WTC11 (cell line): ENCODE data around the gene TBC1D21. TPM values are rescaled to one million over a fixed set of nuclear protein-coding genes. Genes with fewer than 3 reads are reported as not detected.

Experiments
- ATAC-seq: fragments of 200-7000 bp; cut with Tn5 transposase; 2 replicates; pipeline ENCODE4 v1.10.0; 2021; ENCODE audit warnings: mild to moderate bottlenecking, moderate library complexity
- CTCF ChIA-PET: fragments of 300-600 bp; sonication (Branson Sonifier 250); formaldehyde crosslinking; loops from one replicate; lab custom pipeline; 2021; ENCODE audit warnings: antibody characterized with exemption; lab: Charles Lee
- POLR2A ChIA-PET: fragments of 350-600 bp; sonication (Branson Sonifier 250); formaldehyde crosslinking; loops from one replicate; lab custom pipeline; 2021; ENCODE audit warnings: antibody characterized with exemption; lab: Charles Lee
- DNase-seq: peaks from one replicate; pipeline ENCODE4 v3.0.0; 2021; ENCODE audit warnings: low spot score
- H3K27ac Mint-ChIP-seq: 2 replicates; pipeline ENCODE4 v1.8.0; 2021; ENCODE audit warnings: mixed read lengths
- H3K27me3 Mint-ChIP-seq: 2 replicates; pipeline ENCODE4 v1.8.0; 2021; ENCODE audit warnings: low read depth, mild to moderate bottlenecking, moderate library complexity, mixed read lengths
- H3K36me3 Mint-ChIP-seq: 2 replicates; pipeline ENCODE4 v1.8.0; 2021; ENCODE audit warnings: mixed read lengths
- H3K4me1 Mint-ChIP-seq: 2 replicates; pipeline ENCODE4 v1.8.0; 2022; ENCODE audit warnings: mixed read lengths
- H3K4me3 Mint-ChIP-seq: 2 replicates; pipeline ENCODE4 v1.8.0; 2021; ENCODE audit warnings: mild to moderate bottlenecking, moderate library complexity, mixed read lengths
- H3K9me3 Mint-ChIP-seq: 2 replicates; pipeline ENCODE4 v1.8.0; 2021; ENCODE audit warnings: mixed read lengths
- ESRRA ChIP-seq: sonication (generic); formaldehyde crosslinking; IDR thresholded peaks from 2 replicates; pipeline ENCODE4 v1.8.1; 2022; ENCODE audit warnings: mild to moderate bottlenecking, missing genetic modification reagents, borderline replicate concordance
- FOXP1 ChIP-seq: sonication (generic); formaldehyde crosslinking; IDR thresholded peaks from 2 replicates; pipeline ENCODE4 v1.8.0; 2022; ENCODE audit warnings: missing genetic modification reagents, mild to moderate bottlenecking, moderate library complexity, borderline replicate concordance
- HMGA2 ChIP-seq: fragments of 250-450 bp; sonication (Bioruptor Pico); IDR thresholded peaks from 2 replicates; pipeline ENCODE4 v1.4.0; 2021; ENCODE audit warnings: mild to moderate bottlenecking, moderate library complexity
- IRF1 ChIP-seq: sonication (generic); formaldehyde crosslinking; IDR thresholded peaks from 2 replicates; pipeline ENCODE4 v1.8.0; 2023; ENCODE audit warnings: missing genetic modification reagents
- JAZF1 ChIP-seq: fragments of 250-450 bp; sonication (Bioruptor Pico); IDR thresholded peaks from 2 replicates; pipeline ENCODE4 v1.9.0; 2021; ENCODE audit warnings: moderate library complexity, mild to moderate bottlenecking, inconsistent platforms
- KAT7 ChIP-seq: sonication (generic); formaldehyde crosslinking; IDR thresholded peaks from 2 replicates; pipeline ENCODE4 v1.8.1; 2023; ENCODE audit warnings: missing genetic modification reagents, mild to moderate bottlenecking, borderline replicate concordance
- NFE2L1 ChIP-seq: sonication (generic); formaldehyde crosslinking; IDR thresholded peaks from 2 replicates; pipeline ENCODE4 v1.8.1; 2023; ENCODE audit warnings: missing genetic modification reagents
- SP1 ChIP-seq: sonication (generic); formaldehyde crosslinking; conservative IDR thresholded peaks from 2 replicates; pipeline ENCODE4 v1.8.1; 2022; ENCODE audit warnings: missing genetic modification reagents
- TEAD1 ChIP-seq: sonication (generic); formaldehyde crosslinking; IDR thresholded peaks from 2 replicates; pipeline ENCODE4 v1.8.0; 2022; ENCODE audit warnings: mild to moderate bottlenecking, missing genetic modification reagents
- ZSCAN18 ChIP-seq: fragments of 250-450 bp; sonication (Bioruptor Pico); IDR thresholded peaks from 2 replicates; pipeline ENCODE4 v2.1.2; 2022; ENCODE audit warnings: mild to moderate bottlenecking, moderate library complexity
- total RNA-seq: library from RNA; stranded (reverse); gene quantifications from 3 replicates; pipeline ENCODE4 v1.2.3, GENCODE V29; 2021
- TF ChIP-seq, protein P1 (sequence below): sonication (generic); formaldehyde crosslinking; IDR thresholded peaks from 2 replicates; pipeline ENCODE4 v1.8.1; 2023; ENCODE audit warnings: mild to moderate bottlenecking, missing genetic modification reagents, borderline replicate concordance
- TF ChIP-seq, protein P2 (sequence below): sonication (generic); formaldehyde crosslinking; IDR thresholded peaks from 2 replicates; pipeline ENCODE4 v1.8.1; 2022; ENCODE audit warnings: mild to moderate bottlenecking, missing genetic modification reagents, moderate library complexity, borderline replicate concordance
- TF ChIP-seq, protein P3 (sequence below): sonication (generic); formaldehyde crosslinking; IDR thresholded peaks from 2 replicates; pipeline ENCODE4 v1.8.0; 2022; ENCODE audit warnings: mild to moderate bottlenecking, missing genetic modification reagents

Gene TBC1D21
- total RNA-seq, 1 experiment from 2014 or later: not detected

GRCh38 chr15:73849641-73850040, 23.7 kb upstream of the TBC1D21 start:
- no peaks in the 10 kb centered on the region; the same call in 1 of the 2 replicates for H3K27me3 Mint-ChIP-seq
- H3K36me3 Mint-ChIP-seq: no peaks in the 10 kb centered on the region
- TF ChIP-seq, protein P1, sequence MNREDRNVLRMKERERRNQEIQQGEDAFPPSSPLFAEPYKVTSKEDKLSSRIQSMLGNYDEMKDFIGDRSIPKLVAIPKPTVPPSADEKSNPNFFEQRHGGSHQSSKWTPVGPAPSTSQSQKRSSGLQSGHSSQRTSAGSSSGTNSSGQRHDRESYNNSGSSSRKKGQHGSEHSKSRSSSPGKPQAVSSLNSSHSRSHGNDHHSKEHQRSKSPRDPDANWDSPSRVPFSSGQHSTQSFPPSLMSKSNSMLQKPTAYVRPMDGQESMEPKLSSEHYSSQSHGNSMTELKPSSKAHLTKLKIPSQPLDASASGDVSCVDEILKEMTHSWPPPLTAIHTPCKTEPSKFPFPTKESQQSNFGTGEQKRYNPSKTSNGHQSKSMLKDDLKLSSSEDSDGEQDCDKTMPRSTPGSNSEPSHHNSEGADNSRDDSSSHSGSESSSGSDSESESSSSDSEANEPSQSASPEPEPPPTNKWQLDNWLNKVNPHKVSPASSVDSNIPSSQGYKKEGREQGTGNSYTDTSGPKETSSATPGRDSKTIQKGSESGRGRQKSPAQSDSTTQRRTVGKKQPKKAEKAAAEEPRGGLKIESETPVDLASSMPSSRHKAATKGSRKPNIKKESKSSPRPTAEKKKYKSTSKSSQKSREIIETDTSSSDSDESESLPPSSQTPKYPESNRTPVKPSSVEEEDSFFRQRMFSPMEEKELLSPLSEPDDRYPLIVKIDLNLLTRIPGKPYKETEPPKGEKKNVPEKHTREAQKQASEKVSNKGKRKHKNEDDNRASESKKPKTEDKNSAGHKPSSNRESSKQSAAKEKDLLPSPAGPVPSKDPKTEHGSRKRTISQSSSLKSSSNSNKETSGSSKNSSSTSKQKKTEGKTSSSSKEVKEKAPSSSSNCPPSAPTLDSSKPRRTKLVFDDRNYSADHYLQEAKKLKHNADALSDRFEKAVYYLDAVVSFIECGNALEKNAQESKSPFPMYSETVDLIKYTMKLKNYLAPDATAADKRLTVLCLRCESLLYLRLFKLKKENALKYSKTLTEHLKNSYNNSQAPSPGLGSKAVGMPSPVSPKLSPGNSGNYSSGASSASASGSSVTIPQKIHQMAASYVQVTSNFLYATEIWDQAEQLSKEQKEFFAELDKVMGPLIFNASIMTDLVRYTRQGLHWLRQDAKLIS (CRISPR knock-in tag): no peak
- no peak for TF ChIP-seq ESRRA (CRISPR knock-in tag)
- TF ChIP-seq, protein P2, sequence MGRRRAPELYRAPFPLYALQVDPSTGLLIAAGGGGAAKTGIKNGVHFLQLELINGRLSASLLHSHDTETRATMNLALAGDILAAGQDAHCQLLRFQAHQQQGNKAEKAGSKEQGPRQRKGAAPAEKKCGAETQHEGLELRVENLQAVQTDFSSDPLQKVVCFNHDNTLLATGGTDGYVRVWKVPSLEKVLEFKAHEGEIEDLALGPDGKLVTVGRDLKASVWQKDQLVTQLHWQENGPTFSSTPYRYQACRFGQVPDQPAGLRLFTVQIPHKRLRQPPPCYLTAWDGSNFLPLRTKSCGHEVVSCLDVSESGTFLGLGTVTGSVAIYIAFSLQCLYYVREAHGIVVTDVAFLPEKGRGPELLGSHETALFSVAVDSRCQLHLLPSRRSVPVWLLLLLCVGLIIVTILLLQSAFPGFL: no peak
- no peak for TF ChIP-seq NFE2L1 (CRISPR knock-in tag)
- no peak for TF ChIP-seq ZSCAN18 (CRISPR knock-in tag)
- no peak for TF ChIP-seq FOXP1
- TF ChIP-seq KAT7 (CRISPR knock-in tag): no peak
- no peak for TF ChIP-seq TEAD1
- TF ChIP-seq, protein P3, sequence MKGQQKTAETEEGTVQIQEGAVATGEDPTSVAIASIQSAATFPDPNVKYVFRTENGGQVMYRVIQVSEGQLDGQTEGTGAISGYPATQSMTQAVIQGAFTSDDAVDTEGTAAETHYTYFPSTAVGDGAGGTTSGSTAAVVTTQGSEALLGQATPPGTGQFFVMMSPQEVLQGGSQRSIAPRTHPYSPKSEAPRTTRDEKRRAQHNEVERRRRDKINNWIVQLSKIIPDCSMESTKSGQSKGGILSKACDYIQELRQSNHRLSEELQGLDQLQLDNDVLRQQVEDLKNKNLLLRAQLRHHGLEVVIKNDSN (CRISPR knock-in tag): no peak
- TF ChIP-seq JAZF1 (CRISPR knock-in tag): no peak
- no peak for TF ChIP-seq SP1 (CRISPR knock-in tag)
- H3K4me3 Mint-ChIP-seq: no peak overlapping the region
- ATAC-seq (no peak), DNase-seq (no peak)
- CTCF ChIA-PET: interaction anchor here (1.1 to 1.4 kb wide), 3 partner anchors 16 to 24 kb away, joined by 3 to 4 read pairs (median 4); partner anchors contain the start of gene TBC1D21
- no peak overlapping the region for H3K27ac Mint-ChIP-seq
- no peaks in the 10 kb centered on the region for H3K9me3 Mint-ChIP-seq
- peaks cover 2% of the 10 kb centered on the region for H3K4me1 Mint-ChIP-seq
- POLR2A ChIA-PET: no interaction called here

- H3K36me3 Mint-ChIP-seq: no peaks in the 10 kb centered on the region
- no peak overlapping the region for H3K4me3 Mint-ChIP-seq
- ChIA-PET POLR2A (no interaction called here), CTCF (interaction anchor here (1.1 to 1.4 kb wide), 3 partner anchors 16 to 24 kb away, joined by 3 to 4 read pairs (median 4); partner anchors contain the start of gene TBC1D21)
- no peak overlapping the region for H3K27ac Mint-ChIP-seq
- no peaks in the 10 kb centered on the region; the same call in 1 of the 2 replicates for H3K27me3 Mint-ChIP-seq
- ATAC-seq (no peak), DNase-seq (no peak)
- no peaks in the 10 kb centered on the region for H3K9me3 Mint-ChIP-seq
- TF ChIP-seq, protein P3 (CRISPR knock-in tag): no peak
- no peak for TF ChIP-seq HMGA2
- no peak for TF ChIP-seq IRF1 (CRISPR knock-in tag)
- no peaks in the 10 kb centered on the region for H3K4me1 Mint-ChIP-seq
Observed at GRCh38 chr15:73850228-73850627, 23.1 kb upstream of the TBC1D21 start.
